Measurements from ENCODE around the gene GOLGA8Q. TPM values are rescaled to one million over a fixed set of nuclear protein-coding genes. Genes with fewer than 3 reads are reported as not detected.
"Not testable (repeated sequence)": the region's sequence is repeated elsewhere in the genome, so short reads cannot be mapped to it uniquely, and the experiment has no call there.

GOLGA8Q gene
- 0.18 TPM for polyA plus RNA-seq (2013, experiment 1 of 2)
- 0.25 TPM for polyA plus RNA-seq (2013, experiment 2 of 2)

DNA sequence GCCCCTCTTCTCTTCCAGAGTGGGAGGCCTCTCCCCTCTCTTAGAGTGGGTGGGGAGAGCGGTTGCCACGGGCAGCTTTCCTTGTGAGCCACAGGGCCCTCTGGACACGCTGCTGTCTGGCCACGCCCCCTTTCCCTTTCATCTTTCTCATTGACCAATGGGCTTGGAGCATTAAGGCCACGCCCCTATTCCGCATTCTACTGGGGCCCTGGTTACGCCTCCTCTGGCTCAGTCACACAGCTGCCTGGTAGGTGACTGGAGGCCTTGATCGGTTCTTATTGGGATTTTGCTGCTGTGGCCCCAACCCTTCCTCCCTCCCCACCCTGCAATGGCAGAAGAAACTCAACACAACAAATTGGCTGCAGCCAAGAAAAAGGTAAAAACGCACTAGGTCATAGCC, at the start of gene GOLGA8Q:
TSS of gene GOLGA8Q (plus strand) at position 301 of the 400 bp plus-strand sequence. CDS start at position 329, 28 bp downstream.
- not testable (repeated sequence) for H3K4me3 ChIP-seq (ENCODE audit: extremely low read depth, insufficient read depth, low read length, poor library complexity, severe bottlenecking); H3K36me3 ChIP-seq (ENCODE audit: control insufficient read depth, insufficient read depth, low read length); H3K27ac ChIP-seq (ENCODE audit: low read depth, low read length, severe bottlenecking); H3K4me1 ChIP-seq (ENCODE audit: control insufficient read depth, insufficient read depth, low read length, poor library complexity, severe bottlenecking); H3K9me3 ChIP-seq (ENCODE audit: control insufficient read depth, low read length)
- no CpG with 5 or more reads among the region's 9 CpGs for WGBS, 2 experiments (ENCODE audit: insufficient coverage in 2 of 2)

GRCh38 chr15:30502904-30503781, 48.7 kb upstream of the GOLGA8Q start:
- H3K4me3 ChIP-seq (ENCODE audit: extremely low read depth, insufficient read depth, low read length, poor library complexity, severe bottlenecking); H3K4me1 ChIP-seq (ENCODE audit: control insufficient read depth, insufficient read depth, low read length, poor library complexity, severe bottlenecking); H3K27ac ChIP-seq (ENCODE audit: low read depth, low read length, severe bottlenecking); H3K9me3 ChIP-seq (ENCODE audit: control insufficient read depth, low read length); H3K36me3 ChIP-seq (ENCODE audit: control insufficient read depth, insufficient read depth, low read length): not testable (repeated sequence)
- no CpG with 5 or more reads among the region's 11 CpGs for WGBS, 2 experiments (ENCODE audit: insufficient coverage in 2 of 2)

DNA sequence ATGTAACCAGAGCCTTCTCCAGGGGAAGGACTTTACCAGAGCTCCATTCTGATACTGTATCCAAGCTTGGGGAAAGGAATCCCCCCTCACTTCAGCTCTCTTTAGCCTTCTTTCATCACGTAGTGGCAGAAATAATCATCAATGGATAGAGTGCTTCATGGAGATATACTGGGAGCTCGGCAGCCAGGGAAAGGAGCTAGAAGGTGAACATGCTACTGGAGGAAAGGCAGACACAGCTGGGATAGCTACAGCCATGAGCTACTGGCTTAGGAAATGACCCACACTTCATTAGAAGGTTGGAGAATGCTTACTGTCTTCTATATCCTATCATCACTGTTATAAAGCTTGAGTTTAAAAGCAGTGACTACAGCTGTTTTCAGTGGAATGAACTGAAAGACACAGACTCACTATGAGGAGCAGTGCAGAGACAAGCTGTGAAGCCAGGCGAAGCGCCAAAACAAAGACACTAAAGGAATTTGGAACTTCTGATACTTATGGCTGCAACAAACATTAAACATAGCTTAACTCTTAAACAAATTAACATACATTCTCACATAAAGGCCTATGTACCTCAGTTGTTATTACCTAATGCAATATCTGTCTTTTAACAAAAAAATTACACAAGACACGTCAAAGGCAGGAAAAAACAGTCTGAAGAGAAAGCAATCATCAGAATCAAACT, 47.5 kb upstream of the GOLGA8Q start:
- H3K9me3 ChIP-seq (ENCODE audit: control insufficient read depth, low read length); H3K4me3 ChIP-seq (ENCODE audit: extremely low read depth, insufficient read depth, low read length, poor library complexity, severe bottlenecking); H3K4me1 ChIP-seq (ENCODE audit: control insufficient read depth, insufficient read depth, low read length, poor library complexity, severe bottlenecking); H3K27ac ChIP-seq (ENCODE audit: low read depth, low read length, severe bottlenecking); H3K36me3 ChIP-seq (ENCODE audit: control insufficient read depth, insufficient read depth, low read length): not testable (repeated sequence)
- 88% methylated on average over 2 of the region's 5 CpGs; no CpG with 5 or more reads in 1 of the 2 experiments for WGBS, 2 experiments (ENCODE audit: insufficient coverage in 2 of 2)

DNA sequence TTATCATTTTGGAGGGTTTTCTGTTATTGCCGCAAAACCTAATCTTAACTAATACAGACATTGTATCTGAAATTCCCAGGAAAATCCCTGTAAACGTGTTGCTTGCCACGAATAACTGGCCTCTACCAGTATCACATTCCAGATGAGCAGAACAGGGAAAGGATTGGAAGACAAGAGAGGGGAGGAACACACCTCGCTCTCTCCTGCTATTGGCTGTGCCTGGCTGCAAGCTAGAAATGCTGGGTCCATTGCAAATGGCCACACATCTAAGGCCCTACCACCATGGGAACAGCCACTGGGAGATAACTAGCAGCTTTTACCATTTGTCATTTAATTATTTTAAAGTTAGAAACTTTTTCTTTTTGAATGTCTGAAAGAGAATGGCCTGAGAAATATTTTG, 37.3 kb upstream of the GOLGA8Q start:
- H3K4me3 ChIP-seq (ENCODE audit: extremely low read depth, insufficient read depth, low read length, poor library complexity, severe bottlenecking); H3K27ac ChIP-seq (ENCODE audit: low read depth, low read length, severe bottlenecking); H3K9me3 ChIP-seq (ENCODE audit: control insufficient read depth, low read length); H3K4me1 ChIP-seq (ENCODE audit: control insufficient read depth, insufficient read depth, low read length, poor library complexity, severe bottlenecking); H3K36me3 ChIP-seq (ENCODE audit: control insufficient read depth, insufficient read depth, low read length): not testable (repeated sequence)
- WGBS, 2 experiments (ENCODE audit: insufficient coverage in 2 of 2) = no CpG with 5 or more reads among the region's 4 CpGs

- H3K4me3 ChIP-seq (ENCODE audit: extremely low read depth, insufficient read depth, low read length, poor library complexity, severe bottlenecking); H3K27ac ChIP-seq (ENCODE audit: low read depth, low read length, severe bottlenecking); H3K9me3 ChIP-seq (ENCODE audit: control insufficient read depth, low read length); H3K36me3 ChIP-seq (ENCODE audit: control insufficient read depth, insufficient read depth, low read length); H3K4me1 ChIP-seq (ENCODE audit: control insufficient read depth, insufficient read depth, low read length, poor library complexity, severe bottlenecking): not testable (repeated sequence)
- 80 to 100% methylated on average over 1 of the region's 7 CpGs for WGBS, 2 experiments (ENCODE audit: insufficient coverage in 2 of 2)
Measured at GRCh38 chr15:30523453-30524243, 28.2 kb upstream of the GOLGA8Q start.

GRCh38 chr15:30525912-30526311, 25.9 kb upstream of the GOLGA8Q start:
- not testable (repeated sequence) for H3K9me3 ChIP-seq (ENCODE audit: control insufficient read depth, low read length); H3K36me3 ChIP-seq (ENCODE audit: control insufficient read depth, insufficient read depth, low read length); H3K4me1 ChIP-seq (ENCODE audit: control insufficient read depth, insufficient read depth, low read length, poor library complexity, severe bottlenecking); H3K4me3 ChIP-seq (ENCODE audit: extremely low read depth, insufficient read depth, low read length, poor library complexity, severe bottlenecking); H3K27ac ChIP-seq (ENCODE audit: low read depth, low read length, severe bottlenecking)
- no CpG with 5 or more reads among the region's 4 CpGs for WGBS, 2 experiments (ENCODE audit: insufficient coverage in 2 of 2)

- H3K4me3 ChIP-seq (ENCODE audit: extremely low read depth, insufficient read depth, low read length, poor library complexity, severe bottlenecking); H3K4me1 ChIP-seq (ENCODE audit: control insufficient read depth, insufficient read depth, low read length, poor library complexity, severe bottlenecking); H3K36me3 ChIP-seq (ENCODE audit: control insufficient read depth, insufficient read depth, low read length); H3K27ac ChIP-seq (ENCODE audit: low read depth, low read length, severe bottlenecking); H3K9me3 ChIP-seq (ENCODE audit: control insufficient read depth, low read length): not testable (repeated sequence)
- no CpG with 5 or more reads among the region's 3 CpGs for WGBS, 2 experiments (ENCODE audit: insufficient coverage in 2 of 2)
Measured at GRCh38 chr15:30529049-30529448, 22.8 kb upstream of the GOLGA8Q start.

- H3K27ac ChIP-seq (ENCODE audit: low read depth, low read length, severe bottlenecking); H3K36me3 ChIP-seq (ENCODE audit: control insufficient read depth, insufficient read depth, low read length); H3K4me1 ChIP-seq (ENCODE audit: control insufficient read depth, insufficient read depth, low read length, poor library complexity, severe bottlenecking); H3K4me3 ChIP-seq (ENCODE audit: extremely low read depth, insufficient read depth, low read length, poor library complexity, severe bottlenecking); H3K9me3 ChIP-seq (ENCODE audit: control insufficient read depth, low read length): not testable (repeated sequence)
- no CpG with 5 or more reads among the region's 6 CpGs for WGBS, 2 experiments (ENCODE audit: insufficient coverage in 2 of 2)
Measured at GRCh38 chr15:30566949-30567348, 15.1 kb downstream of the GOLGA8Q start.

DNA sequence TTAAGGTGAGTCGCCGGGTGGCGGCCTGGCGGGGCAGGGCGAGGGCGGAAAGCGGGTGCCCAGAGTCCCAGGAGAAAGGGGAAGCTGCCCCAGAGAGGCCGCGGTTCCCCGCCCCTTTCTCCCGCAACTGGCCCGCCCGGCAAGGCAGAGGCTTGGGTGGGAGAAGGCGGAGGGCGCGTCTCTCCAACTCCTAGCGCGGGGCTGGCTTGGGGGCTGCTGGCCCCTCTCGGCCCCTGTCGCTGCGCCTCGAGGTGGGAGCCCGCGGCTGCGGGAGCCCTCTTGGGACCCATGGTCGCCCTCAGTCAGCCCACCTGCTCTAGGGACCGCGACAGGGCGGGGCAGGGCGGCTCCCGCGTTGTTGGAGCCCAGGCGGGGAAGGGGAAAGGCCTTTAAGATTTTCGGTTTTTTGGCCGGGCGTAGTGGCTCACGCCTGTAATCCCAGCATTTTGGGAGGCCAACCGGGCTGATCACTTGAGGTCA, 21.2 kb downstream of the GOLGA8Q start:
- not testable (repeated sequence) for H3K27ac ChIP-seq (ENCODE audit: low read depth, low read length, severe bottlenecking); H3K36me3 ChIP-seq (ENCODE audit: control insufficient read depth, insufficient read depth, low read length); H3K9me3 ChIP-seq (ENCODE audit: control insufficient read depth, low read length); H3K4me1 ChIP-seq (ENCODE audit: control insufficient read depth, insufficient read depth, low read length, poor library complexity, severe bottlenecking)
- no CpG with 5 or more reads among the region's 38 CpGs for WGBS, 2 experiments (ENCODE audit: insufficient coverage in 2 of 2)
- peak overlapping the region; percentile 23 for H3K4me3 ChIP-seq (ENCODE audit: extremely low read depth, insufficient read depth, low read length, poor library complexity, severe bottlenecking)

- H3K27ac ChIP-seq (ENCODE audit: low read depth, low read length, severe bottlenecking); H3K36me3 ChIP-seq (ENCODE audit: control insufficient read depth, insufficient read depth, low read length); H3K4me3 ChIP-seq (ENCODE audit: extremely low read depth, insufficient read depth, low read length, poor library complexity, severe bottlenecking); H3K4me1 ChIP-seq (ENCODE audit: control insufficient read depth, insufficient read depth, low read length, poor library complexity, severe bottlenecking); H3K9me3 ChIP-seq (ENCODE audit: control insufficient read depth, low read length): not testable (repeated sequence)
- WGBS, 2 experiments (ENCODE audit: insufficient coverage in 2 of 2) = no CpG with 5 or more reads among the region's 6 CpGs
Measured at GRCh38 chr15:30579394-30579970, 27.6 kb downstream of the GOLGA8Q start.
